ENCODE data around the gene OR2M7. TPM values are rescaled to one million over a fixed set of nuclear protein-coding genes. Genes with fewer than 3 reads are reported as not detected.

The OR2M7 gene
- polyA plus RNA-seq, 1 experiment, result not detected

DNA sequence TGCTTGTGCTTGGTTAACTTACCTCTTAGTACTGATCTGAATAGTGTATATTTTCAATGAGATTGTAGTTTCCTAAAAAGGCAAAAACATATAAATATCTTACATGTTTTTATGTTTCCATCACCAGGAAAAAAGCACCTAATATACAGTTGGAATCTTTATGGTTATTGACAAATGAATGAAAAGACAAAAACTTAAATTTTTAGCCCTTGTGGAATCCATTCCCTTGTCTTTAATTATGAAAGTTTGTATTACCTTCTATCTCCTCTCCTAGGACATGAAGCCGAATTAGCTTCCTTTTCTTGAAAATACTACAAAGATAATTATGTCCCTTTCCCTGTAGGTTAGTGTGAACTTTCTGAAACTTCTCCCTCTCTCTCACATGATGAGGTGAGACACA, 21.0 kb downstream of the OR2M7 start, which contains the start of gene OR2T12:
Gene OR2T12 (minus strand): TSS at position 101 of the 400 bp plus-strand sequence. CDS start 7,846 bp downstream, outside the sequence.
- TF ChIP-seq, protein P1, sequence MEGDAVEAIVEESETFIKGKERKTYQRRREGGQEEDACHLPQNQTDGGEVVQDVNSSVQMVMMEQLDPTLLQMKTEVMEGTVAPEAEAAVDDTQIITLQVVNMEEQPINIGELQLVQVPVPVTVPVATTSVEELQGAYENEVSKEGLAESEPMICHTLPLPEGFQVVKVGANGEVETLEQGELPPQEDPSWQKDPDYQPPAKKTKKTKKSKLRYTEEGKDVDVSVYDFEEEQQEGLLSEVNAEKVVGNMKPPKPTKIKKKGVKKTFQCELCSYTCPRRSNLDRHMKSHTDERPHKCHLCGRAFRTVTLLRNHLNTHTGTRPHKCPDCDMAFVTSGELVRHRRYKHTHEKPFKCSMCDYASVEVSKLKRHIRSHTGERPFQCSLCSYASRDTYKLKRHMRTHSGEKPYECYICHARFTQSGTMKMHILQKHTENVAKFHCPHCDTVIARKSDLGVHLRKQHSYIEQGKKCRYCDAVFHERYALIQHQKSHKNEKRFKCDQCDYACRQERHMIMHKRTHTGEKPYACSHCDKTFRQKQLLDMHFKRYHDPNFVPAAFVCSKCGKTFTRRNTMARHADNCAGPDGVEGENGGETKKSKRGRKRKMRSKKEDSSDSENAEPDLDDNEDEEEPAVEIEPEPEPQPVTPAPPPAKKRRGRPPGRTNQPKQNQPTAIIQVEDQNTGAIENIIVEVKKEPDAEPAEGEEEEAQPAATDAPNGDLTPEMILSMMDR (IDR thresholded peaks at IDR 0.05; ENCODE audit: insufficient read depth, low read depth, low read length), result no peak
- POLR2A ChIA-PET, result no interaction called here
- H3K27me3 ChIP-seq (ENCODE audit: control insufficient read depth, insufficient read depth, low read length), result no peaks in the 10 kb centered on the region
- no peak within 1 kb of the TSS for H3K4me3 ChIP-seq (ENCODE audit: low read depth, low read length)
- H3K36me3 ChIP-seq (ENCODE audit: control insufficient read depth, insufficient read depth, low read length), result no peaks in the 10 kb centered on the region
- DNase-seq (ENCODE audit: low read depth), result no peak
- CTCF ChIA-PET, result no interaction called here

DNA sequence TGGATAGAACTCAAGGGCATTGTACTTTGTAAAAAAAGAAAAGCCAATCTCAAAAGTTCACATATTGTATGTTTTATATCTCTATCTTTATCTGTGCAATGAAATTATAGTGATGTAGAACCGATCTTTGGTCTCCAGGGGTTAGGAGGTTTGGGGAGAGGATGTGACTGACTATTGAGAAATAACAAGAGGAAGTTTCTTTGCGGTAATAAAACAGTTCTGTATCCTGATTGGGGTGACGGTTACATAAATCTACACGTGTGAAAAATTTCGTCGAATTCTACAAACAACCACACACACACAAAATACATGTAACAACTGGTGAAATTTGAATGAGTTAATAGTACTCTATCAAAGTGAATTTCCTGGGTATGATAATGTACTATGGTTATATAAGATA, 36.0 kb downstream of the OR2M7 start:
- DNase-seq (ENCODE audit: low read depth), result no peak
- no peaks in the 10 kb centered on the region for H3K27me3 ChIP-seq (ENCODE audit: control insufficient read depth, insufficient read depth, low read length)
- TF ChIP-seq, protein P1 (IDR thresholded peaks at IDR 0.05; ENCODE audit: insufficient read depth, low read depth, low read length), result no peak
- H3K4me3 ChIP-seq (ENCODE audit: low read depth, low read length), result no peak overlapping the region
- POLR2A ChIA-PET, result no interaction called here
- CTCF ChIA-PET, result no interaction called here
- no peaks in the 10 kb centered on the region for H3K36me3 ChIP-seq (ENCODE audit: control insufficient read depth, insufficient read depth, low read length)

DNA sequence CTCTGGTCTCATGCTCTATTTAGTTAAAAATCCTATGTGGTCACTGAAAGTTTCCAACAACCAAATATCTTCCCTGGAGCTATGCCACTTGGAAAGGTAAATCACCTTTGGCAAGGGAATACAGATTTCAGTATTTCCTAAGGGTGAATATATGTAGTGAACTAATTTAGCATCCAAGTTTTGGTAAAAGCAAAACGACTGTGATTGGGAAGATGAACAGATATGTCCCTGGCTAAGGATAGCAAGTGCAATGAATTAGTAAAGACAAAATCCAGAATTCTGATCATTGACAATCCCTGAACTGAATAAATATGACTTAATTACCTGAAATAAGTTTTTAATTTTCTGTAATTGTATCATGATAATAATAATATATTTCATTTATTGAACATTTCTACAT, 46.5 kb downstream of the OR2M7 start, which contains the start of gene OR2T33:
Gene OR2T33 (minus strand): TSS at position 101 of the 400 bp plus-strand sequence. CDS start 4,162 bp downstream, outside the sequence.
- Histone ChIP-seq H3K36me3 (ENCODE audit: control insufficient read depth, insufficient read depth, low read length) (no peaks in the 10 kb centered on the region), H3K4me3 (ENCODE audit: low read depth, low read length) (no peak within 1 kb of the TSS), H3K27me3 (ENCODE audit: control insufficient read depth, insufficient read depth, low read length) (no peaks in the 10 kb centered on the region)
- TF ChIP-seq, protein P1 (IDR thresholded peaks at IDR 0.05; ENCODE audit: insufficient read depth, low read depth, low read length), result no peak
- POLR2A ChIA-PET, result no interaction called here
- CTCF ChIA-PET, result no interaction called here
- no peak for DNase-seq (ENCODE audit: low read depth)

Other genes starting within 250 kb of the OR2M7 start
- not detected in 2 replicates for gene OR2L13, start 229.4 kb downstream of the OR2M7 start, polyA plus RNA-seq (2011; rRNA removed)
- gene OR2M5, start 179.4 kb downstream of the OR2M7 start, polyA plus RNA-seq (2011; rRNA removed), result not detected in 2 replicates
- not detected in 2 replicates for gene OR2M2, start 149.7 kb downstream of the OR2M7 start, polyA plus RNA-seq (2011; rRNA removed)
- not detected in 2 replicates for gene OR2M3, start 127.3 kb downstream of the OR2M7 start, polyA plus RNA-seq (2011; rRNA removed)
- gene OR2M4, start 93.2 kb downstream of the OR2M7 start, polyA plus RNA-seq (2011; rRNA removed), result not detected in 2 replicates
- not detected in 2 replicates for gene OR2T33, start 46.6 kb downstream of the OR2M7 start, polyA plus RNA-seq (2011; rRNA removed)
- gene OR2T12, start 21.1 kb downstream of the OR2M7 start, polyA plus RNA-seq (2011; rRNA removed), result not detected in 2 replicates
- not detected in 2 replicates for gene OR14C36, start 24.2 kb upstream of the OR2M7 start, polyA plus RNA-seq (2011; rRNA removed)
- gene OR2T4, start 37.1 kb upstream of the OR2M7 start, polyA plus RNA-seq (2011; rRNA removed), result not detected in 2 replicates
- gene OR2T6, start 51.2 kb upstream of the OR2M7 start, polyA plus RNA-seq (2011; rRNA removed), result not detected in 2 replicates
- not detected in 2 replicates for gene OR2T1, start 78.5 kb upstream of the OR2M7 start, polyA plus RNA-seq (2011; rRNA removed)
- not detected in 2 replicates for gene OR2T2, start 121.1 kb upstream of the OR2M7 start, polyA plus RNA-seq (2011; rRNA removed)
- not detected in 2 replicates for gene OR2T3, start 148.8 kb upstream of the OR2M7 start, polyA plus RNA-seq (2011; rRNA removed)
- gene OR2T5, start 164.0 kb upstream of the OR2M7 start, polyA plus RNA-seq (2011; rRNA removed), result not detected in 2 replicates
- not detected in 2 replicates for gene OR2G6, start 183.5 kb upstream of the OR2M7 start, polyA plus RNA-seq (2011; rRNA removed)
- gene OR2T29, start 238.2 kb upstream of the OR2M7 start, polyA plus RNA-seq (2011; rRNA removed), result not detected in 2 replicates